ENCODE results near the gene PSME4.
"Not testable (repeated sequence)": the region's sequence is repeated elsewhere in the genome, so short reads cannot be mapped to it uniquely, and the experiment has no call there.

Gene PSME4

DNA sequence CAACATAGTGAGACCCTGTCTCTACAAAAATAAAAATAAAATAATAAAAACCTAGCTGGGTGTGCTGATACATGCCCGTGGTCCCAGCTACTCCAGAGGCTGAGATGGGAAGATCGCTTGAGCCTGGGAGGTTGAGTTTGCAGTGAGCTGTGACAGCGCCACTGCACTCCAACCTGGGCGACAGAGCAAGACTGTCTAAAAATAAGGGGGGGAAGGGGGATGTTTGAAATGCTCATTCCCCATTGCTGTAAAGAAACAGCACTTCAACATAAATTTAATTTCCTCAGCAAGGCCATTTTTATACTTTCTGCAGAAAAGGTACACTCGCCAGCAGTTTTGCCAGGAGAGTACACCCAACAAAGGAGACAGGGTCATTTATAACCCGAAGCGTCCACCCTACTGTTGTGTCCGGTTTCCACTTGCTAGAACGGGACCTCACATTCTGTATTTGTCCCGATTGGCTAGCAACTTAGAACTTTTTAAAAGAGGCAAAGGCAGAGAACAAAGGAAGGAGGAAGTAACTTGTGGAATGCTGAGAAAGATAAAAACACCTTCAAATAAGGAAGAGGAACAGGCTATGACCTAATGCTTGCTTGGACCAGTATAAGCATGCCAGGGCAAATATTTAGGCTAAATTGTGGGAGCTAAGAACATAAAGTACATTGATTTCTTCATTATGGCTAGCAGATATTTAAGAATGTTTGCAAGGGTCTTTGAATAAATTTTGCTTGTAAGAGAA lies 9.1 kb downstream of the PSME4 start:
- DNase-seq: not testable (repeated sequence)

DNA sequence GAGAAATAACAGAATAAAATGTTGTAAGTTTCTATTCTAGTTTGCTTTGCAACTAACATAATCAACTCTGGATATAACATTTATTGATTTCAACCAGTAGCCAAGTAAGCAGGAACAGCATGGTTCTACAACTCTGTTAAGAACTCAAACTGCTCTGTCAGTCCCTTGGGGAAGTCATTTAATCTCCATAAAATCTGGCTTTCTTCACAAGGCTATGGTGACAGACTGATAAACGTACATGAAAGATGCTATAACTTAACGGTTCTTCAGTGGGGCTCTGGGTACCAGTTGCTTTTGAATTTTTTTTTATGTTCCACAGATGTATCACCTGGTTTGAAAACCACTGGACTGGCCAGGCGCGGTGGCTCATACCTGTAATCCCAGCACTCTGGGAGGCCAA lies 10.3 kb downstream of the PSME4 start:
- no peak for DNase-seq

DNA sequence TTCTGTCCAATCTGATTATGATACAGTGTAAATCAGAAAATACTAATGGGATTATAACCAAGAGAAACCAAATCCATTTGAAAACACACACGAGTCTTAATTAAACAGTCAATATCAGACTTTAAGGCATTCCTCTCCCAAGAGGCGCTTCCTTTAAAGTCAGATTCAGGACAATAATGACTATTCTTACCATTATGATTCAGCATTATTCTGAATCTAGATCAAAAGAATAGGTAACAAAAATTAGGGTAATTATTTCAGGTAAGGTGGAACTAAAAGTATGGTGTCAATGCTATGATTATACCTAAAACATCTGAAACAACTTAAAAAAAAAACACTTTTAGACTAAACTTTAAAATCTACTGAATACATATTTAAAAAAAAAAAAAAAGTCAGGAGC lies 12.3 kb downstream of the PSME4 start:
- DNase-seq: no peak

DNA sequence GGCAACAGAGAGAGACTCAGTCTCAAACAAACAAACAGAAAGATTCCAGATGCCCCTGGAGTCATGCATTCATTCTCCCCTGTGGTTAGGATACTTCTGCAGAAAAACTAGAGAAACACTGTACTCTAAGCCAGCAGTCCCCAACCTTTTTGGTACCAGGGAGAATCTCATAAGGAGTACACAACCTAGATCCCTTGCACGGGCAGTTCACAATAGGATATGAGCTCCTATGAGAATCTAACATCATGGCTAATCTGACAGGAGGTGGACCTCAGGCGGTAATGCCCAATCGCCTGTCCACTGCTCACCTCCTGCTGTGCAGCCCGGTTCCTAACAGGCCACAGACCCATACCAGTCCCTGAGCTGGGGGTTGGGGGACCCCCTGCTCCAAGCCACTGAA lies 18.3 kb downstream of the PSME4 start:
- DNase-seq: no peak

DNA sequence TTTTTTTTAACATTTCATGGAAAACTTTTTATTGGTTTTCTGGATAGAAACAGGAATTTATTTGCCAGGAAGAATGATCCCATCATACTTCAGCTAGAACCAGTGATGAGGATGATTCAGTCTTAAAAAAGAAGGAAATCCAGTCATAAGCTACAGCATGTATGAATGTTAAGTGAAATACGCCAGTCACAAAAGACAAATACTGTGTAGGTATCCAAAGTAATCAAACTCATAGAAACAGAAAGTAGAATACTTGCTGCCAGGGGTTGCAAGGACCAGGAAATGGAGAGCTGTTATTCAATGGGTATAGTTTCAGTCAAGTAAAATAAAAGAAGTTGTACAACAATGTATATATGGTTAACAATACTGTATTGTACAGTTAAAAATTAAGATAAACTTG lies 21.3 kb downstream of the PSME4 start:
- no peak for DNase-seq

DNA sequence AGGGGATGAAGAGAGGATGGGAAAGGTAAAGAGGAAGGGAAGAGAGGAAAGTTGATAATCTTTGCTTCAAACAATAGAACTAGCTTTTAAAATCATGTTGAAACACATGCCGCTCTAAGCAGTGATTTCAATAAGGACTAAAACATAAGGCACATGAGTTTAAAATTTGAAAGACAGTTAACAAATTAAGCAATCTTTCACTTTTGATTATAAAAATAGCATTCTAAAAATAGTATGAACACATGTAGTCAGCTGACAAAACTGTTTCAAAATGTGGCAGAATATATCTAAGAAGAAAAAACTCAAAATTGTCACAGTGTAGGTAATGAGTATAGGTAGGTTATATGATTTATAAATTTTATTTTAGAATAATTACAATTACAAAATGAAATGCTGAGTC lies 25.3 kb downstream of the PSME4 start:
- no peak for DNase-seq

DNA sequence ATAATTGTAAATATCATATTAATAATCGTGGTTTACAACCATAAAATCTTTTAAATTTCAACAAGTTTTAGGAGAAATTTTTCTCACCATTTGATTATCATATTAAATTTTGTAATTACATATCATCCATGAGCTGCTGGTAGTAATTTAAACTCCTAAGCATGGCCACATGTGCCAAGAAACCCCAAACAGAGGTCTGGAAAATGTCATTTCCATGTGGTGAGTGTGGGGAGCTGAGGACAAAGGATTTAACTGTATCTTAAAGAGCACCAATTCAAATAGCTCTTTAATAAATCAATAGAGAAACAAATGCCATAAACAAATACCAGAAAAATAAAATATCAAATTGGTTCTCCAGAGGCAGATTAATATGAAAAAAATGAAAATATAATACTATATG lies 26.3 kb downstream of the PSME4 start:
- DNase-seq: no peak

DNA sequence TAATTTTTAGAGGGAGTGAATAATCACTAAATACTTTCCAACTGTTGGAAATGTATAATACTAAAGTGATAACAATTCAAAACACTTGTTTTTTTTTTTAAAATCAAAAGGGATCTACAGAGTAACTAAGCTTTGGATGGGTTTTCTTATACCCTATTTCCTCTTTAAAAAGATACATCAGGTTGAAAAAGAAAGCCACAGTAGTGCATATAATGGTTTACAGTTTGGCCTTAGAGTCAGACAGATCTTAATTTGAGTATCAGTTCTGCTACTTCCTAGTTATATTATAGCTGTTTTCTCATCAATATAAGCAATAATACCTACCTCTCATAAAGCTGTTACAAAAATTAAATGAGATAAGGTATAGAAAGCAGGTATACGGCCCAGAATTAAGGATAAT lies 28.5 kb downstream of the PSME4 start:
- DNase-seq: no peak

DNA sequence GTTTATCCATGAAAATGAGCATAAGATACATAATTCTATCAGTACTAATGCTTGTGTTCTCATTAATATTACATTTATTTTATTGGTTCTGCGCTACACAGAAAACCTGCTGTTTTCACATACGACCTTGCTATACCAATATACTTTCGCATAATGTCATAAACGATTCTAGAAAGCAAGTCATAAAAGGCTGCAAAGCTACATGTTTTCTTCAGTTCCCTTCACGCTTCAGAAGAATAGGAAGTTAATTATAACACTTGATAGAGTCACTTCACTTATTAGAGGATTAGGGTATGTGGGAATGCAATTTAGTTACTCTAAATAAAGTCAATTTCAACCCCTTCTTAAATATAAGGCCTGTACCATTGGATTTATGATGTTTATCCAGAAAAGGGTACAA lies 29.0 kb downstream of the PSME4 start:
- DNase-seq: no peak

DNA sequence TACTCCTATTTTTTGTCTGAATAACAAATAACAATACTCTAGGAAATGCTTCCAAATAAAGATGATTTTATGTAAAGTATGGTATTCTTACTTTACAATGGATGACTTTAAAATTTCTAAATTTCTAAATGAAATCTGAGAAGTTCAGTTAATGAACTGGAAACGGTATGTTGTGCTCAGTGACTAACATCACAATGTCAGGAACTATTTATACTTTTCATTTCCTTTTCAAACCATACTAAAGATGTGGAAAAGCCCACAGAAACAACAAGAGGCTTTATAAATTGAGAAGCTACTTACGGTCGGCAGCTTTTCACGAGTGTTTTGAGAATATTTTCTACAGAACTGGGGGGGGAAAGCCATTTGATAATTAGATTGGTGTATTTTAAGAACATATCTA lies 31.1 kb downstream of the PSME4 start:
- no peak for DNase-seq

DNA sequence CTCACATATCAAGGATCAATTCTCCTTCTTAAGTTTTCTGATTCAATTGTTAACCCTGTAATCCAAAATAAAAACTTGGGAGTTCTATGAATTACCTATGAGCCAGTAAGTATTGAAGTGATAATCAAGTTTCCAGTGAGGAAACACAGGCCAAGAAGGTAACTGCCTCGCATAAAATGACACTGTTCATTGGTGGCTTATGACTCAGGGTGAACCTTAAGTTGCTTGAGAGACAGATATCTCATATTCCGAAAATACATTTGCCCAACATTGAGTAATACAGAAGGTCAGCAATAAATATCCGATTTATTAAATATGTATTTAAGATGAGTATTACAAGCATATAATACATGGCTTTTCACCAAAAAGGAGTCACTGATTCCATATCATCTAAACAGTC lies 31.9 kb downstream of the PSME4 start:
- no peak for DNase-seq

DNA sequence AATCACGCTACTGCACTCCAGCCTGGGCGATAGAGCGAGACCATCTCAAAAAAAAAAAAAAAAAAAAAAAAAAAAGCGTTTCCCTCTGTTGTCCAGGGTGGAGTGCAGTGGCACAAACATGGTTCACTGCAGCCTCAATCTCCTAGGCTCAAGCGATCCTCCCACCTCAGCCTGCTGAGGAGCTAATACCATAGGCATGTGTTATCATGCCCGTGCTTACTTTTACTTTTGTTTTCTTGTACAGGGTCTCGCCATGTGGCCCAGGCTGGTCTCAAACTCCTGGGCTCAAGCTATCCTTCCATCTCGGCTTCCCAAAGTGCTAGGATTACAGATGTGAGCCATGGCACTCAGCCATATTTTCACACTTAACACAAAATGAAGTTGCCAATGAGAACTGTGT lies 37.5 kb downstream of the PSME4 start:
- no peak for DNase-seq

DNA sequence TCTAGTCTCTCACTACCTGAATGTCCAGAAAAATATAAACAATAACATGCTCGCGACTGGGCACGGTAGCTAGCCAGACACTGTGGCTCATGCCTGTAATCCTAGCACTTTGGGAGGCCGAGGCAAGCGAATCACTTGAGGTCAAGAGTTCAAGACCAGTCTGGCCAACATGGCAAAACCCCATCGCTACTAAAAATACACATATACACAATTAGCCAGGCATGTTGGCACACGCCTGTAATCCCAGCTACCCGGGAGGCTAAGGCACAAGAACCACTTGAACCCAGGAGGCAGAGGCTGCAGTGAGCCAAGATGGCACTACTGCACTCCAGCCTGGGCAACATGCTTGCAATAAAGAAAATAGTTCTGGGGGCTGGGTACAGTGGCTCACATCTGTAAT lies 44.5 kb downstream of the PSME4 start:
- not testable (repeated sequence) for DNase-seq

DNA sequence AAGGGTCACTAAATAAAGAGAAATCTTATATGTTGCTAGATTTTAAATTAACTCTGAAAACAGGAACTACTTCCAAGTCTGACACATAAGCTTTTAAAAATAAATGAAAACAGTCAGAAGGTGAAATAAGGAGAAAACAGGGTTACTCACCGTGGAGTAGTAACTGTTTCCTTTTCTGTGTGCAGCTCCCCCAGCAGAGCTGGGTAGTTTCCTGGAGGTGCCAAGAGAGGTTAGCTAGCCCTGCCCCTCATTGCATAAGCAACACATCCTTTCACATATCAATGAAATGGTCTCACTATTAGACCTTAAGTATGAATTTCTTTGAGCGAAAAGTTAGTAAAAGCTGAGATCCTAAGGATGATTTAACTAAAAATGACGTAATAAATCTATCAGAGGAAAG lies 57.1 kb downstream of the PSME4 start:
- DNase-seq: peak; percentile 8 to 22 (median 17)

DNA sequence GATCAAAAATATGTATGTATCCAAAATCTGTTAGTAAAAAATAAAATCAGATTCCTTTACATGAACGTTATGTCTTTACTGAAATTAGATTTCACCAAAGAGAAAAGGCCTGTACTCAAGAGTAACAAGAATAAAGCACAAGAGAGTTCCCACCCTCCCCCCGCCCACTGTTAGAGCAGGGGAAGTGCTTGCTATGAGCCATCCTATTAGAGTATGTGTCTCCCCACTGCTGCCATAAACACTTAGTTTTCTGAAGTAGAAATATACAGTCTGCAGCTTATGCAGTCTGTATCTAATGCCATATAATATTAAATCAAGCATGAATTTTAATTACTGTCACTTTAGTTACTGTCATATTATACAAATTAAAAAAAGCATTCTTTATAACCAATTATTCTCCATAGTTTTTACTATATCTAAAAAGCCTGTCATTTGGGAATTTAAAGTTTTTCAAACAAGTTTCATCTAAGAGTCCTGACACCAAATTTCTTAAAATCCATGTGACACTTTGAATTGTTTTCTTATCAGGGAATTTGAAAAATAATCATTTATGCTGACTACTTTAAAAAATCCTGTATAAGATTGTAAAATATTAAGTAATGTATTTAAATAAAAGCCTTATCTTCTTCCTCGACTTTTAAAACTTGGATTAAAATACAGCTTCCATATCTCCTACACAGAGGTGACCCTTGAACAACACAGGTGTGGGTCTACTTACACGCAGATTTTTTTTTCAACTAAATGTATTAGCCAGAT lies 59.2 kb downstream of the PSME4 start:
- peak in 2 of 3 donors; percentile 9 to 21 for DNase-seq

DNA sequence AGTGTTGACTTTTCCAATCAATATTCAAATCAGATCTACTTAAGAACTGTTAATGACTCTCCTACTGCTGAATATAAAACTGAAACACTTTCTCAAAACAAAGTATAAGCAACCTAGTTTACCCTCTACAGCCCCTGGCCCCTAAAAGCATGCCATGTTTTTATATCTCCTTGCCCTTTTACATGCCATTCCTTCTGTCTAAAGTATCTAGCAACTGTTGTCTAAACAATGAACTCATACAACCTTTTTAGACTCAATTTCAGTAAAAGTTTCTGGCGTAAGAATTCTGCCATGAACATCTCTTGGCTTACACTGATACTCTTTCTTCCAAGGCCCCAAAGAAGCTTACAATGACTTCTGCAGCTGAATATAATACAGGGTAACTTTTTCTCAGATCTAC lies 63.2 kb downstream of the PSME4 start:
- DNase-seq: no peak

DNA sequence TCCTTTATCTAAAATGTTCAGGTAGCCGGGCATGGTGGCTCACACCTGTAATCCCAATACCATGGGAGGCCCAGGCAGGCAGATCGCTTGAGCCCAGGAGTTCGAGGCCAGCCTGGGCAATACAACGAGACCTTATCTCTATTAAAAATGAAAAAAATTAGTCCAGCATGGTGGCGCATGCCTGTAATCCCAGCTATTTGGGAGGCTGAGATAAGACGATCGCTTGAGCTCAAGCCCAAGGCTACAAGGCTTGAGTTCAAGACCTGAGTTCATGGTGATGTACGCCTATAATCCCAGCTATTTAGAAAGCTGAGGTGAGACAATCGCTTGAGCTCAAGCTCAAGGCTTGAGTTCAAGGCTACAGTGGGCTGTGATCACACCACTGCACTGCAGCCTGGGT lies 65.4 kb downstream of the PSME4 start:
- no peak for DNase-seq

DNA sequence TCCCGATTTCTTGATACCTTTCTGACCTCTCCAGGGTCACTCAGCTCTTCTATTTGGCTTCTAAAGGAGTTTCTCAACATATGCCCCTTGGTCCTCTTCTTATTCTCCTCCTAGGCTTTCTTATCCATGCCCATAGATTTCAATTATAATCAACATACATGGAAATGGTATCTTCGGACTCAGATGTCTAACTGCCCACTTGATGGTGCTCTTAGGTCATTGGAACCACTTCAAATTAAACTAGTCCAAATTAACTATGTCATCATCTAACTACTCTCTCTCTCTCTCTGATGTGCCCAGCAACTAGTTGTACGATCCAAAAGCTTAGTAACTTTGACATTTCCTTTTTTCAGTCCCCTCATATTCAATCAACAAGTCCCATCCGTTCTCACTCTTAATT lies 67.8 kb downstream of the PSME4 start:
- no peak for DNase-seq

DNA sequence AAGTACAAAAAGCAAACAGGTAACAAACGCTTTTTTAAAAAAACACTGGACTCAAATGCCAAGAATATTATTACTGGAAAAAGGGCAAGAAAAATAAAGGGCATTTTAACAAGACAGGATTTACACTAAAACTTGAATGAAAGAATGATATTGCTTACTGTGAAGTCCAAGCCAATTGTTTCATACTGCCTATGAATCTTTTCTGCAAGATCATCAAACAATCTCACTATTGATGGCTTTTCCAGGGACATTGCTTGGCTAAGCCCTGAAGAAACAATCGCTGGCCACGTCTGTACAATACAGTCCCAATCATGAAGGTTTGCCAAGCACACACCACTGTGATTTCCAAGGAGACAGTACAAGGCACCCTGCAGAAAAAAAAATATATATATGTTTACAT lies 69.6 kb downstream of the PSME4 start:
- DNase-seq: no peak

DNA sequence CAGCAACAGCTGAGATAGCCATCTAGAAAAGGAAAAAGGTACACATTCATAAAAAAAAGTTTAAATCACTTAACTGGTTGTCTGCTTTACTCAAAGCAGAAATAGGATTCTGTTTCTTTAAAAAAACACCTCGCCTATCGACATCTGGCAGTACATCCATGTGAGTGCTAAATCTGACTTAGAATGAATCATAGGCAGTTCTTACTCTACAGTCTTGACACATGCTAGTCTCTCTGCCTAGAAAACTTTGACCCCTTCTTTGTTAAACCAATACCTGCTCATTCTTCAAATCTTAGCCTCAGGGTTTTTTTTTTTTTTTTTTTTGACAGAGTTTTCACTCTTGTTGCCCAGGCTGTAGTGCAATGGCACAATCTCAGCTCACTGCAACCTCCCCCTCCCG lies 73.9 kb downstream of the PSME4 start:
- DNase-seq: no peak

DNA sequence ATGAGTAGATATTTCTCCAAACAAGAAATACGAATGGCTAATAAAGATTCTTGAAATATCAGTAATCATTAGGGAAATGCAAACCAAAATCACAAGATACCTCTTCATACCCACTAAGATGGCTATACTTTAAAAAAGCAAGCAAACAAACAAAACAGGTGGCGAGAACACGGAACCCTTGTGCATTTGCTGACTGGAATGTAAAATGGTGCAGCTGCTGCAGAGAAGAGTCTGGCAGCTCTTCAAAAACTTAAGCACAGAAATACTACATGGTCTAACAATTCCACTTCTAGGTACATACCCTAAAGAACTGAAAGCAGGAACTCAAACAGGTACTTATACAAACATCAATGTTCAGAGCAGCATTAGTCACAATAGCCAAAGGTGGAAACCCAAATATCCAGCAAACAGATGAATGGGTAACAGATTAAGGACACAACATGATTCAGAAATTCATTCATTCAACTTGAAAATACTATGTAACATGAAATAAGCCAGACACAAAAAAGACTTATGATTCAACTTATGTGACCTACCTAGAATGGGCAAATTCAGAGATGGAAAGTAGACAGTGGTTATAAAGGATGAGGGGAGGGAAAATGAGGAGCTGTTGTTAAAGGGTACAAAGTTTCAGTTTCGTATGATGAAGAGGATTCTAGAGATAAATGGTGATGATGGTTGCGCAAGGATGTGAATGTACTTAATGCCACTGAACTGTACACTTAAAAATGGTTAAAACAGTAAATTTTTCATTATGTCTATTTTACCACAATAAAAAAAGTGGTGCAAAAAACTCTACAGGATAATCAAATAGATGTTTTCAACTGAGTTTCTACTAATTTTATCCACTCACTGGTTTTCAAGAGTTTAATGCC lies 84.2 kb downstream of the PSME4 start:
- DNase-seq: no peak

DNA sequence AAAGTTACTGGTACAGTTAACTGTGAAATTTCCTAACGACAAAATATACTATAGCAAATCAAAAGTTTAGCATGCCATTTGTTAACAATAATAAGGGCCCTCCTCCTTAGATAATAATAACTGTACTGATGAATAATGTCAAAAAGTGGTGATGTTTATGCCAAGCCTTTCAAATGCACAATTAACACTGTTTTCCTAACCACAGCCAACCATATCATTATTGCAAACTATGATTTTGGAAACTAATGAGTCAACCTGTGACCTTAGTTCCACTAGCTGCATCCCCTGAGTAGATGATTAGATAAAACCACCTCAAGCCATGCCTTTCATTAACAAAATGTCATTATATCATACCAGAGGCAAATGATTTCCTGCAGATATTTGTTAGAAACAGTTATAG lies 85.9 kb downstream of the PSME4 start:
- no peak for DNase-seq

DNA sequence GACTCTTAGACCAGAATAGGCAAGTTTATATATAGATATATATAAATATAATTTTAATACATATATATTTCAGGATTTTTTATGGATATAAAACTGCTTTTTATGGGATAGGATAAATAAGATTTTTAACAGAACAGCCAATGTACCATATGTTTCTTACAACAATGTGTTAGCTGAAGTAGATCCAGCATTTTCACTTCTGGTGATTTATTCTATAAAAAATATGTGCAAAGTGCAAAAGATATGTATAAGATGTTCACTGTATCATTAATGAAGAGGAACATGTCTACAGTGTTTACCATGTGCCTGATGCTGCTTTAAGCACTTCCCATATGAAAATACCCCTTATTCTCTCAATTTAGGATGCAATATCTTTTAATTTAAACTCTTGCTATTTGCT lies 88.8 kb downstream of the PSME4 start:
- DNase-seq: no peak

DNA sequence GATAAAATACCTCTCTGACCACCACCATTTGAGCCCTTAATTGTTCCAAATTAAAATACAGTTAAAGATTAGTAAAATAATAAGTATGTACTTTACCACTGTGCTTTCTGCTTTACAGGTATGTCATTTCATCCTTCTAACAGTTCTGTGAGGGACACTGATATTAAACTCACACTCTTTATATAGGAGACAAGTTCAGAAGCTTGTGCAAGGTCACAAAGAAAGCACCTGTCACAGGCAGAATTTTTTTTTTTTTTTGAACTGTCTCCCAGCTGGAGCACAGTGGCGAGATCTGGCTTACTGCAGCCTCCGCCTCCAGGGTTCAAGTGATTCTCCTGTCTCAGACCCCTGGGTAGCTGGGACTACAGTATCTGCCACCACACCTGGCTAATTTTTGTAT lies 89.4 kb downstream of the PSME4 start:
- DNase-seq: no peak

Measured in suppressor macrophage treated with lipopolysaccharide for 1 hour (primary cell).